Muscle of arm (tissue), 14 donors: Measurements from ENCODE around the gene MYO5A. TPM values are rescaled to one million over a fixed set of nuclear protein-coding genes. Genes with fewer than 3 reads are reported as not detected.
"Not testable (repeated sequence)": the region's sequence is repeated elsewhere in the genome, so short reads cannot be mapped to it uniquely, and the experiment has no call there.

ENCODE experiments used
- DNase-seq: peaks from one replicate; pipeline ENCODE4 v3.0.0-alpha.2; 2013
- long read RNA-seq, 11 donors: transcript quantifications; one replicate each; lab custom pipeline, GENCODE V29; 2026
- polyA plus RNA-seq, 12 donors: library from polyadenylated mRNA; unstranded; fragments of 120-200 nt; gene quantifications; one replicate each; pipeline ENCODE4 v1.2.1, GENCODE V29; 2013; ENCODE audit not compliant: insufficient read length in 12 of 12

Gene MYO5A
- polyA plus RNA-seq: 10 to 100 TPM in 3 of 12 donors, 1 to 10 TPM in 8, not detected in 1; 4.5 to 21.8 (median 7.3) TPM
- long read RNA-seq, donor 1: 0 reads
- long read RNA-seq, donor 2: 0 reads
- long read RNA-seq, donor 3: 0 reads
- long read RNA-seq, donor 4: 0 reads
- long read RNA-seq, donor 5, partial matches to known transcripts: 0 of 1 reads
- long read RNA-seq, donor 5, other reads (novel, unspliced or antisense): 0 of 1 reads
- long read RNA-seq, donor 6: 0 reads
- long read RNA-seq, donor 7: 0 reads
- long read RNA-seq, donor 8: 0 reads
- long read RNA-seq, donor 9: 0 reads
- long read RNA-seq, donor 10: 0 reads
- long read RNA-seq, donor 11, partial matches to known transcripts: 0 of 1 reads
- long read RNA-seq, donor 11, other reads (novel, unspliced or antisense): 0 of 1 reads

DNA sequence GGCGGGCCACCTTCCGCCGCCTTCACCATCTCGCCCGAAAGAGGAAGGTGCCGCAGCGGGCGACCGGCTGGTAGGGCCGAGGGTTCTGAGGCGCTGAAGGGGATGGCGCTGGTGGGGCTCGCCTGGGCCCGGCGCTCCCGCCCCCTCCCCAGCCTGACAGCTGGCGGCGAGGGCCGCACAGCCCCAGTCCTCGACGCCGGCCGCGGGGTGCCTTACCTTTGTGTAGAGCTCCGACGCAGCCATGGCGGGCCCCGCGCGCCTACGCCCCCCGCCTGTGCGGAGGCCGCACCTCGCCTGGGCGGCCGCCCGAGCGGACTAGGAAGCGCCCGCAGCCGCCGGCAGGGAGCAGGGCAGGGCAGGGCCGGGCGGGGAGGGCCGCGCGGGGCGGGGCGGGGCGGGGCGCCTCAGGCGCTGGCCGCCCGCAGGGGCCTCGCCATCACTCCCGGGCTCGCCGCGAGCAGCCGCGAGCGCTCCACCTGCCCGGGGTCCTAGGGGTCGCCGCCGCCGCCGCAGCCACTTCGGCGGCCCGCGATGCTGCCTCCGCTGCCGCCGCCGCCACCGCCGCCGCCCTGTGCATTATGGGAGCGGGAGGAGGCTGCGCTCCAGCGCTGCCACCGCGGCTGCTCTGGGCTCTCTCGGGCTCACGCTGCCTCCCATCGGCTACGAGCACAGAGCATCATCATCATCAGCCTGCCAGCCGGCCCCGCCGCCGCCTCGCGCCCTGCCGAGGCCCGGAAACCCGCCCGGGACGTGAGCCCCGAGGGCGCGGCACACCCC, at the start of gene MYO5A:
Gene MYO5A (minus strand): TSS at position 317 of the 777 bp plus-strand sequence. CDS start 74 bp downstream, at position 243.
- DNase-seq: peak; percentile 43

DNA sequence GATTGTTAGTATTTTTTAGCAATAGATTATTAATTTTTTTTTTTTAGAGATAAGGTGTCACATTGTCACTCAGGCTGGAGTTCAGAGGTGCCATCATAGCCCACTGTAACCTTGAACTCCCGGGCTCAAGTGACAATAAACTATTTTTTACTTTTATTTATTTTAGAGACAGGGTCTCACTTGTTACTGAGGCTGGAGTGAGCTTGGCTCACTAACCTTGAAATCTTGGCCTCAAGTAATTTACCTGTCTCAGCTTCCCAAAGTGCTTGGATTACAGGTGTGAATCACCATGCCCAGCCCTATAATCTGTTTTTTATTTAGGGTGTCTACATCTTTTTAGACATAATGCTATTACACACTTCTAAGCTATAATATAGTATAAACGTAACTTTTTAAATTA, 48.0 kb upstream of the MYO5A start:
- DNase-seq: no peak

DNA sequence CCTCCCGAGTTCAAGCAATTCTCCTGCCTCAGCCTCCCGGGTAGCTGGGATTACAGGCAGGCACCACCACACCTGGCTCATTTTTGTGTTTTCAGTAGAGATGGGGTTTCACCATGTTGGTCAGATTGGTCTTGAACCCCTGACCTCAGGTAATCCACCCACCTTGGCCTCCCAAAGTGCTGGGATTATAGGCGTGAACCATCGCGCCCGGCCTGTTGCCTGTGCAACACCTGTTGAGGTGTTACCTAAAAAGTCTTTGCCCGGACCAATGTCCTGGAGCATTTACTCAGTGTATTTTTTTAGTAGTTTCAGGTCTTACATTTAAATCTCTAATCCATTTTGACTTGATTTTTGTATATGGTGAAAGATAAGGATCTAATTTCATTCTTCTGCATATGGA, 46.9 kb upstream of the MYO5A start:
- not testable (repeated sequence) for DNase-seq

DNA sequence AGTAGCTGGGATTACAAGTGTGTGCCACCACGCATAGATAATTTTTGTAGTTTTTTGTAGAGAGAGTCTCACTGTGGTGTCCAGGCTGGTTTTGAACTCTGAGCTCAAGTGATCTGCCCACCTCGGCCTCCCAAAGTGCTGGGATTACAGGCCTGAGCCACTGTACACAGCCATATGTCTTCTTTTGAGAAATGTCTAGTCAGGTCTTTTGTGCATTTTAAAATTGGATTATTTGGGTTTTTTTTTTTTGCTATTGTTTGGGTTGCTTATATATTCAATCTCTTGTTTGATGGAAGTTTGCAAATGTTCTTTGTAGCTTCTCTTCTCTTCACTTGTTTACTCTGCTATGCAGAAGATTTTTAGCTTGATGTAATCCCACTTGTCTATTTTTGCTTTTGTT, 46.4 kb upstream of the MYO5A start:
- DNase-seq: no peak

DNA sequence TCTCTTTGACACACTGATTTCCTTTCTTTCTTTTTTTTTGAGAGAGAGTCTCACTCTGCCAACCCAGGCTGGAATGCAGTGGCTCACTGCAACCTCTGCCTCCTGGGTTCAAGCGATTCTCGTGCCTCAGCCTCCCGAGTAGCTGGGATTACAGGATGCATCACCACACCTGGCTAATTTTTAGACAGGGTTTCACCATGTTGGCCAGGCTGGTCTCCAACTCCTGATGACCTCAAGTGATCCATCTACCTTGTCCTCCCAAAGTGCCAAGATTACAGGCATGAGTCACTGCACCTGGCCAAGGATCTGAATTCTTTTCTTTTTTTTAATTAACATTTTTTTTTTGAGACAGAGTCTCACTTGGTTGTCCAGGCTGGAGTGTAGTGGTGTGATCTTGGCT, 45.9 kb upstream of the MYO5A start:
- DNase-seq: not testable (repeated sequence)

DNA sequence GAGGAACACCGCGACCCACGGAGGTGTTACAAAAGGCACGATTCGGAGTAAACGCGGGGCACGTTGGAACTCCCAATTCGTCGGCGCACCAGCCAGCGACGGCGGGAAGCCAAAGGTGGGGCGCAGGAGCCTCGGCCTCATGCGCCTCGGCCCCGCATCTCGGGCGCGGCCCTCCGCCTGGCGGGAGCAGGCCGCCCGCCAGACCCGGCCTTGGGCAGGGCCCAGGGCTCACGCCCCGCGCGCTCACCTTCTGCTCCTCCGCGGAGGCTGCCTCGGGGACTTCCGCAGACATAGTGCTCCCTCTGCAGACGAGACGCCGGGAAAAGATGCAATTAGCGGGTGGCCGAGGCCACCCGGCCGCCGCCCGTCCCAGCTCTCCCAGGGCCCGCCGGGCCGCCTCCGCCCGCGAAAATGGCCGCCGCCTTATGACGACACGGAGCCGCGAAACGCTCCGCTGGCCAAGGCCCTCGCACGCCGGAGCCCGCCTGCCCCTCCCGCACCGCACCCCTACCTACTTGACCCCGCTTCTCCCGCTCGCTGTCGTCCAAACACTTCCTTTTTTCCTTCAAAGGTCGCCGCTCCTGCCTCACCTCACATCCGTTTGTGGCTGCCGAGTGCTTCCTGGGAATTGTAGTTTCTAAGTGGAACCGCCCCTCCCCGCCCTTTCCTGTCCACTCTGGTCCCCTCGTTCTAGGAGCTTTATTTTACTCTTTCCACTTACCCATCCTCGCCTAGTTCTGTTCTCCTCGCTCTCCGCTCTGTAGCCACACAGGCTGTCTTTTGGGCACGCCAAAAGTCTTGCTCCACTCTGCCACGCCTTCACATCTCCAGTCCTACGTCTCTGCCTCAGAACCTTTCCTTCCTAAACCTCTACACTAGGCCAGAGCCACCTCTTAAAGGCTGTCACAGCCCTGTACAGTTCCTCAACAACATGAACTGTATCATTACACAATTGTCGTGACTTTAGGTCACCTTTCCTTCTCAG, 40.2 kb upstream of the MYO5A start, which contains the start of gene ARPP19:
Gene ARPP19 (minus strand): TSS at position 430 of the 985 bp plus-strand sequence. CDS start 138 bp downstream, at position 292.
- DNase-seq: peak; percentile 82

DNA sequence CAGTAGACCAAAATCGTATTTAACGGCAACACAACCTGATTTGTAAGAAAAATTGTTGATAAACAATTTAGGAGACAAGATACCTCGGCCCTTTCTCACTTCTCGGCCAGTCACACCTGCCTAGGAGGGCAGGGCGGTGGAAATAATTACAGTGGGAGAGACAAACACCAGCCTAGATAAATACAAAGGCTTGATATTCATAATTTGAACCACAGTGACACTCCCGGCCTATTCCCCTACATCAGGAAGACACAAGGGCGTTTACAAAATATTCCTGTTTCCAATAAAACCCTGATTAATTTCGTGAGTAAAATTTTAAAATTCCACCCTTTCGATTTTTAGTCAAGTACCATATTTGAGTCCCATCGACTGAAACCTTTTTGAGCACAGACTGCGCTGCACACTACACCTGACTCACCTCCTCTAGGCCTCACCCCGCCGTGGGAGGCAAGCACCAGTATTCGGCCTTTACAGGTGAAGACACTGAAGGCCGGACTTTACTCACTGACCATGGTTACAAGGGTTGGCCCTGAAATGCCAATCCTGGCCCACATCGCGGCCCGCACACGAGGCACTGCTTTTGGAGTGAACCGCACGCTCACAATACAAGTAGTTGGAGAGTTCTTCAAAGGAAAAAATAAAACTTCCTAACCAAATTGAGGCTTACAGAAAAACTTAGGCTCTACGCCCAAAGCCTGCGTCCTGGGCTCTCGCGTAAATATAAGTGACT, 39.4 kb upstream of the MYO5A start:
- peak; percentile 69 for DNase-seq

DNA sequence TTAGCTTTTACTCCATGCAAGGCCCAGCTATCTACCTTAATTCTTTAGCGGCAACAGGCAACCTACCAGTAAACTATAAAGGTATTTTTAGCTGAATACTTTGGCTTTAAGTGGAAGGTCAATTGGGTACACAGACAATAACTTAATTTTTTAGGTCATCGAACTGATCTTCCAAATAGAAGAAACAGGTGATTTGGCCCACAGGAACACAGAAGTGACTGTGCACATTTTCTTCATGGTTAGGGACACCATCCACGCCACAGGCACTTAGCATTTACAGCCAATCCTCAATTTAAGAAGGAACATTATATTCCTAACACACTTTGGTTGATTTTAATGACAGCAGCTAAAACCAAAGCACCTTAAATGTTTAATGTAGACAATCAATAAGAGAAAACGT, 38.2 kb upstream of the MYO5A start:
- no peak for DNase-seq

DNA sequence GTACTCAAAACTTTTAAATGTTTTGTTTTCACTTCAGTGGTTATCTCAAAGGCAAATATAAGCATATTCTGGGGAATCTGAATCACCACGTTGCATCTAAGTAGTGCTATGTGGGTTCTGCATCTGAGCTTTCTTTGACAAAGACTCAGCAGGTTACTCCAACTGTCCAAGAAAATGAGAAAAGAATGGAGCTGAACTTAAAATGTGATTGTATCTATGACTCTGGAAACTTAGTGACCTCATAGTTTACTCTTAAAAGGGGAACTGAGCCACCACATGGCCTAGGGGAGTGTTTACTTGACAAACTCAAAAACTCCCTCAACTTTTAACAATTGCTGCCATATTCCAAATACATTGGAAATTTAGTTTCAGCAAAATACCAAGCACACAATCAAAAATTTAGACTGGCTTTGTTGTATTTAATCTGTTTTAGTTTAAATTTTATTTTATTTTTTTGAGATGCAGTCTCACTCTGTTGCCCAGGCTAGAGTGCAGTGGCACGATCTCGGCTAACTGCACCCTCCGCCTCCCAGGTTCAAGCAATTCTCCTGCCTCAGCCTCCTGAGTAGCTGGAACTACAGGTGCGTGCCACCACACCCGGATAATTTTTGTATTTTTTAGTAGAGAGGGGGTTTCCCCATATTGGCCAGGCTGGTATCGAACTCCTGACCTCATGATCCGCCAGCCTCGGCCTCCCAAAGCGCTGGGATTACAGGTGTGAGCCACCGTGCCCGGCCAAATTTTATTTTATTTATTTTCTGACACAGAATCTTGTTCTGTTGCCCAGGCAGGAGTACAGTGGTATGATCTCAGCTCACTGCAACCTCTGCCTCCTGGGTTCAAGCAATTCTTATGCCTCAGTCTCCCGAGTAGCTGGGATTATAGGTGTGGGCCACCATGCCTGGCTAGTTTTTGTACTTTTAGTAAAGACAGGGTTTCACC, 37.0 kb upstream of the MYO5A start:
- not testable (repeated sequence) for DNase-seq

DNA sequence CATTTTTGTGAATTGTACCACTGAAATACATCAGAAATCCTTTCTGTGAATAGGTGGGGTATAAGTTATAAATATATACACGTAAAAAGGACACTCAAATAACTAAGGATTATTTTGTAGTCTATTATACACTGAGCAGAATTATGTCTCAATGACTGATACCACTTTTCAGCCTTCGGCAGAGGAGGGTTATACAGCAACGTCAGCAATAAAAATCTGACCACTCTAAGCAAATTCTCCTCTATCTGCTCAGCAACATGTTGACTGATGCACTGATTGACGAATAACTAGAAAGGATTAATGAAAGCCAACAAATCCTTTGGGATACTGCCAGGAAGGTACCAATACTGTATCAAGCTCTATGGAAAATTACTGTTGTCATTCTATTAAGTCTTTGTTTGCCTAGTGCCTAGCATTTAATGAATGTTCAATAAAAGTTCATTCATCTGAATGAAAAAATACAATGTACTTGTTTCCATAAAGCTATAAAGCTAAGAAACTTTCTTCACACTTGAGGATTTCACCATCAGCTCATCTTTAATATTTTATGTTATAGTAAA, 34.9 kb upstream of the MYO5A start:
- DNase-seq: no peak

DNA sequence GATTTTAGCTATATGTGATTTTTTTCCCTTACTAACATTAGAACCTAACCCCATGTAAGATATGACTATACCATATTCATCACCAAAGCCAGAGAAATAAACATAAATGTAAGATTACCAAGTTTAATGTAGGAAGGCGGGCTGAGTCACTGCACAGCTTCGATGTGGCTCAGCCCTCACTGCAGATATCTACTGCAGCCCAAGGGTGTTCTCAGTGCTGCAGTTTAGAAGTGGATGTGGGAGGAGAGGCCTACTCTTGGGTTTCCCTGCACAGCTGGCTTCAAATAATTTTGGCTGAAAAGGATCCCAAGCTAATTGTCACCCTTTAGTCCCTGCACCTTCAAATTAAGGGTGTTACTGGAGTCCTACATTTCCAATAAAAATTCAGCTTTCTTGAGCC, 30.9 kb upstream of the MYO5A start:
- no peak for DNase-seq

DNA sequence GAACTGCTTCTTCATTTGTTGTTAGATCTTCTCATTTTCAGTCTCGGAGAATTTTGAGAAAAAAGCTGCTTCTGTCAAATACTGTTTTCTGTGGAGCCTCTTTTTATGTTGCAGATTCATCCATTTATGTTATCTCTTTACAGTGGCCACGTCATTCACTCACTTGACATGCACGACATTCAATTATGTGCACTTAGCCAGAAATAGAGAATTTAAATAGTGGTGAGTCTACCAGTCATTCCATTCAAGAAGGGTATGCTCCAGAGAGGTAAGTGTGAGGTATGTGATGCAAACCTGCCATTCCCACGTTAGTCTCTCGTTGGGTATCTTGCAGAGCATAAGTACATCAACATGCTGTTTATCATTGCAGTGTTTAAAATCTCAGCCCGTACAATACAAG, 30.3 kb upstream of the MYO5A start:
- no peak for DNase-seq

DNA sequence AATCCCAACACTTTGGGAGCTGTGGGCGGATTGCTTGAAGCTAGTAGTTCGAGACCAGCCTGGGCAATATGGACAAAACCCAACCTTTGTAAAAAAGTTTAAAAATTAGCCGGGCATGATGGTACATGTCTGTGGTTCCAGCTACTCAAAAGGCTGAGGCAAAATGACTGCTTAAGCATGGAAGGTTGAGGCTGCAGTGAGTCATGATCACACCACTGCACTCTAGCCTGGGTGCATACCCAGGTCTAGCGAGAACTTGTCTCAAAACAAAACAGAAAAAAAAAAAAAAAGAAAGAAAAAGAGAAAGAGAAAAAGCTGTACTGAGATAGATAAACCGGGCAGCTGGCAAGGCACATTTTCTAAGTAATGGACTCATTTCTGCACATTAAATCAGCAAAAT, 29.5 kb upstream of the MYO5A start:
- DNase-seq: no peak

DNA sequence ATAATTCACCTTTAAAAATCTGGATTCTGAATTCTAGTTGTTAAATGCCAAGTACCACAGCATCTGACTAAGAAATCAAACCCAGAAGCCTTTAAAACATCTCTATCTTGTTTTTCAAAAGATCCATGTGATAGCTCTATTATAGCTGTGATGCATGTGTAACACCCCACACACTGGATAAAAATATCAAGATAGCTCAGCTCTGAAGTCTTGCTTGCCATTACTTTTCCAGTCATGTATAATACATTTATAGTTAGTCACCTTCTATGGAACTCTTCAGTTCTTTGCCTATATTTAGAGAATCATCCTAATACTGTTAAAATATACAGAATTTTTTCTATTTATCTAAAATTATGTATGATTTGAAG, 28.6 kb upstream of the MYO5A start:
- DNase-seq: no peak

DNA sequence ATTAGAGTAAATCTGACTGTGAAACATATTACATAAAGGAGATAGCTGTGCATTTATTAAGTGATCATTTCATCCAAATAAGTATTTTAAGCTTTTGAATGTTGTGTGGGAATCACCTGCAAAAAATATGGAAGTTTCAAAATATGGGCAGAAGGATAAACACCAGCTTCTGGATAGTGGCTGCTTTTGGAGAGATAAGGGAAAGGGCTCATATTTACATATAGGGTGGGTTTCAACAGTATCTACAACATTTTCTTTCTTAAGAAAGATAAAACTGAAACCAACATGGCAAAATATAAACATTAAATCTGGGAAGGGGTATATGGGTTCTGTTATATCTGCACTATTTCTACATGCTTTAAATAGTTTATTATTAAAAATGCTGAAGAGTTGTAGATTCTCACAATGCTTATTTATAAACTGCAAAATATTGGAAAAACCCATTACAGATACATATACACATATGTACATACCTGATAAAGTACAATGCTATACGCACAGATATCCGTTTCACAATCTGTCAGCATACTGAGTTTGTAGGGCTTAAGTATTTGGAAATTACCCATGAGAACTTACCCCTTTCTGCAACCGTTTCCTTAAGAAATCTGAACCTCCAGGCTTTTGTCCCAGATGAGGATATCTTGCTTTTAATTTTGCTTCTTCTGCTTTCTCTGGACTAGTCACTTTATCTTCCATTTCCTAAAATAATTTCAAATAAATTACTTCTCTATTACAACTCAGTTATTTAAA, 28.0 kb upstream of the MYO5A start:
- DNase-seq: no peak

DNA sequence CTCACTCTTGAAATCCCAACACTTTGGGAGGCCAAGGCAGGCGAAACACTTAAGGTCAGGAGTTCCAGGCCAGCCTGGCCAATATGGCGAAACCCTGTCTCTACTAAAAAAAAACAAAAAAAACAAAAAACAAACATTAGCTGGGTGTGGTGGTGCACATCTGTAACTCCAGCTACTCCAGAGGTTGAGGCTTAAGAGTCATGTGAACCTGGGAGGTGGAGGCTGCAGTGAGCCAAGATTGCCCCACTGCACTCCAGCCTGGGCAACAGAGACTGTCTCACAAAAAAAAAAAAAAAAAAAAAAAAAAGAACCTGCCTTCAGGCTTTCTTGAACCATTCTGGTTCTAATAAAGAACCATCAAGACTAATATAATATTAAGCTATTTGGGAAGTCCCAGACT, 23.6 kb upstream of the MYO5A start:
- DNase-seq: no peak

DNA sequence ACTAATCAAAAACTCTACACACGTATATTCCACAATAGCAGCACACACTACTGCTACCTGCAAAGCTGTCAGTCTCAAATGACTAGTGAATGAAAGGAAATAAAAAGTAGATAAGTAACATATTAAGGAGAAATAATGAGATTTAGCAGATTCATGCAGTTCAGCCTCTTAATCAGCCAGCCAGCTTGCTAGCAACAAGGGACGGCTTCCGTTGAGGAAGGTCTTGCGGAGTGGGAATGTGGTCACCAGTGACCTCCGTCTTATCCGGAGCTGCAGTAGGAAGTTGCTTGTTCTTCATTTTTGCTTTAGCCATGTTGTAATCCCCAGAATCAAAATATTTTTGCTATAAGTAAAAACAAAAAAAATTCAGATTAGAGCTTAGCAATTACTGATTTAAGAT, 23.1 kb upstream of the MYO5A start:
- DNase-seq: no peak

DNA sequence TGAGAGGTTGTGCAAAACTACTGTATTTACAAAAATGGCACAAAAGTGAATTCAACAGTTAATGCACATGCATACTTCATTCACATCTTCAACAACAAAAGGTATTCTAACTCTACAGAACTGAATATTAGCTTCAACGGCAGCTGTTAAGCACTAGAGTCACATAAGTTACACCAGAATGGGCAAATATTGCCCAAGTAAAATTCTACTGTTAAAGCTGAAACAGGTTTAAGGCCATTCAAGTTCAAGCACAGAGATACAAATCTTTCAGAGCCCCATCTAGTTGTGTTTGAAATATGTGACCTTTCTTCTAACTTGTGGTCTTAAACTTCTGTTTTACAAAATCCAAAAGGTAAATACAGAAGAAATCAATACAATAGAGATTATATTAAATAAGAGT, 22.5 kb upstream of the MYO5A start:
- not testable (repeated sequence) for DNase-seq
